ENCODE results near the gene LOC128125822. TPM values are rescaled to one million over a fixed set of nuclear protein-coding genes. Genes with fewer than 3 reads are reported as not detected.
A peak's percentile ranks its signal among the peaks of the same experiment; 100 is the strongest.
"Not testable (repeated sequence)": the region's sequence is repeated elsewhere in the genome, so short reads cannot be mapped to it uniquely, and the experiment has no call there.

LOC128125822 gene

GRCh38 chr6:63584566-63584965 is 12.3 kb downstream of the LOC128125822 start:
- no peak for DNase-seq

- not testable (repeated sequence) for DNase-seq
Measured at GRCh38 chr6:63585652-63586051, 13.4 kb downstream of the LOC128125822 start.

- peak; percentile 21 for DNase-seq
Measured at GRCh38 chr6:63589952-63590411, 17.7 kb downstream of the LOC128125822 start.

GRCh38 chr6:63592886-63593285 is 20.6 kb downstream of the LOC128125822 start:
- DNase-seq = no peak

GRCh38 chr6:63597141-63598048 is 25.1 kb downstream of the LOC128125822 start:
- DNase-seq = no peak

- peak; percentile 70 for DNase-seq
Measured at GRCh38 chr6:63598049-63599036, 26.1 kb downstream of the LOC128125822 start.

- no peak for DNase-seq
Measured at GRCh38 chr6:63599243-63599642, 27.0 kb downstream of the LOC128125822 start.

GRCh38 chr6:63600136-63600535 is 27.9 kb downstream of the LOC128125822 start:
- DNase-seq = no peak

GRCh38 chr6:63609231-63609630 is 37.0 kb downstream of the LOC128125822 start:
- no peak for DNase-seq

- DNase-seq = no peak
Measured at GRCh38 chr6:63610944-63611343, 38.7 kb downstream of the LOC128125822 start.

- no peak for DNase-seq
Measured at GRCh38 chr6:63611560-63611959, 39.3 kb downstream of the LOC128125822 start.

GRCh38 chr6:63615590-63615989 is 43.3 kb downstream of the LOC128125822 start:
- no peak for DNase-seq

Other genes with a start within 250 kb of the LOC128125822 start
- gene PTP4A1, start within 50 bp of the LOC128125822 start, total RNA-seq = 27.9 and 73.0 TPM in 2 replicates
- gene PHF3, start 63.3 kb downstream of the LOC128125822 start, total RNA-seq = 53.4 and 67.9 TPM in 2 replicates

Data from dermis blood vessel endothelial cell (primary cell).